ENCODE data around the gene SLCO1B3. TPM values are rescaled to one million over a fixed set of nuclear protein-coding genes. Genes with fewer than 3 reads are reported as not detected.

The SLCO1B3 gene
- total and polyA plus RNA-seq, 2 of the 8 experiments (the other 6 are each of a cell fraction or from before 2014, with no cell fraction given), result not detected

DNA sequence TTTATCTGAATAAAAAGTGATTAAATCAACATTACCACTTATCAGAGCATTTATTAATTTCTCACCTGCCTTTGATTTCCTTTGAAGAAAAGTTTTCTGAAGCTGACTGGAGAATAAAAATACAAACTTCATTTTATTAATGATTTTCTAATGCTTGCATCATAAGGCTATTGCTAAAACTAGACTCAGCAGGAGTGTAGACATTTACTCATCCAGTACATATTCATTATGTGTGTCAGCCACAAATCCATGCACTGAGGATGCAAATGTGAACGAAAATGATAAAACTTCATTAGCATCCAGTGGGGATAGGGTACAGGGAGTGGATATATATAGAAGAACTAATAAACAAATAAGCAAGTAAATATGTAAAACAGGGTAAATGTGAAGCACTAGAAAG lies 74.6 kb downstream of the SLCO1B3 start:
- H3K23me2 ChIP-seq (ENCODE audit: low read depth, low read length), result no peaks in the 10 kb centered on the region

More for the DNA sequence above, 74.6 kb downstream of the SLCO1B3 start:
- no peak overlapping the region for H3K4me3 ChIP-seq (ENCODE audit: extremely low read depth in 1 of 4, insufficient read depth in 2 of 4, low read depth in 3 of 4, low read length in 4 of 4)
- H3K79me2 ChIP-seq (ENCODE audit: control insufficient read depth in 1 of 2, insufficient read depth in 2 of 2, low read length in 2 of 2), result no peaks in the 10 kb centered on the region
- H3K27me3 ChIP-seq (replicated peaks in 1 of 4; ENCODE audit: control insufficient read depth in 3 of 4, extremely low read depth in 1 of 4, insufficient read depth in 3 of 4, low read length in 3 of 4), result no peaks in the 10 kb centered on the region
- H3K4me2 ChIP-seq (ENCODE audit: insufficient read depth in 1 of 2, low read depth in 2 of 2, low read length in 2 of 2), result no peak overlapping the region
- no peak for DNase-seq (ENCODE audit: low read depth in 1 of 2, low spot score in 2 of 2)
- no peak overlapping the region for H2BK12ac ChIP-seq (ENCODE audit: low read depth, low read length)
- POLR2A ChIA-PET (ENCODE audit: partially characterized antibody), result no interaction called here
- no peak overlapping the region for H3K14ac ChIP-seq (ENCODE audit: insufficient read length)
- H2BK20ac ChIP-seq (ENCODE audit: low read length), result no peak overlapping the region
- H4K20me1 ChIP-seq (replicated peaks in 1 of 2; ENCODE audit: control insufficient read depth in 1 of 2, insufficient read depth in 2 of 2, low read length in 2 of 2), result no peaks in the 10 kb centered on the region
- H3K4me1 ChIP-seq (replicated peaks in 1 of 4; ENCODE audit: control insufficient read depth in 3 of 4, insufficient read depth in 4 of 4, low read length in 3 of 4), result no peaks in the 10 kb centered on the region
- H2AFZ ChIP-seq (ENCODE audit: low read length), result no peak overlapping the region
- no peak overlapping the region for H2BK5ac ChIP-seq (ENCODE audit: low read depth, low read length)
- TF ChIP-seq CHD1 (IDR thresholded peaks at IDR 0.05; ENCODE audit: low read depth, low read length) (no peak), CHD2 (IDR thresholded peaks at IDR 0.05; ENCODE audit: low read length) (no peak), SP2 (IDR thresholded peaks at IDR 0.05; ENCODE audit: low read length) (no peak), TCF12 (IDR thresholded peaks at IDR 0.05; ENCODE audit: low read depth, low read length) (no peak), CTBP2 (IDR thresholded peaks at IDR 0.05; ENCODE audit: borderline replicate concordance, insufficient read depth, insufficient read length, low read length) (no peak), KDM1A (IDR thresholded peaks at IDR 0.05; ENCODE audit: borderline replicate concordance, low read length) (no peak), TAF1 (IDR thresholded peaks at IDR 0.05; ENCODE audit: low read depth, low read length) (no peak), HDAC6 (IDR thresholded peaks at IDR 0.05; ENCODE audit: low read depth, low read length) (no peak), RFX5 (IDR thresholded peaks at IDR 0.05; ENCODE audit: borderline replicate concordance, low read depth, low read length) (no peak), E2F6 (IDR thresholded peaks at IDR 0.05) (no peak), BCL11A (IDR thresholded peaks at IDR 0.05; ENCODE audit: low read depth in 2 of 2, low read length in 2 of 2) (no peak), ZNF274 (IDR thresholded peaks at IDR 0.05; ENCODE audit: borderline replicate concordance, extremely low read depth, low read length) (no peak)
- no peaks in the 10 kb centered on the region for H3K9me3 ChIP-seq (ENCODE audit: insufficient read depth in 2 of 2, low read depth in 1 of 2, low read length in 1 of 2)
- no peak overlapping the region for H4K91ac ChIP-seq (replicated peaks; ENCODE audit: insufficient read length, low read length)
- H3K79me1 ChIP-seq (ENCODE audit: low read depth, low read length), result no peaks in the 10 kb centered on the region
- no peak overlapping the region for H3K18ac ChIP-seq (ENCODE audit: extremely low read depth, low read length)
- no peak overlapping the region for H3K56ac ChIP-seq (replicated peaks; ENCODE audit: insufficient read length, low read depth, low read length)
- no peak overlapping the region for H2AK5ac ChIP-seq (ENCODE audit: low read depth, low read length)
- no peak overlapping the region for H4K5ac ChIP-seq (ENCODE audit: insufficient read length, low read depth, low read length)
- 92% methylated on average over 1 of the region's 1 CpG; no CpG with 5 or more reads in 1 of the 2 experiments for WGBS, 2 experiments (ENCODE audit: extremely low coverage in 1 of 2, insufficient coverage in 1 of 2, insufficient read length in 1 of 2, insufficient replicate concordance in 2 of 2, low coverage in 1 of 2, low lambda C conversion rate in 2 of 2, missing lambda C conversion rate in 1 of 2)
- H3K27ac ChIP-seq (ENCODE audit: low read depth, low read length), result no peak overlapping the region
- no peak overlapping the region for H3K4ac ChIP-seq (replicated peaks; ENCODE audit: insufficient read length, low read depth, low read length)
- H2BK15ac ChIP-seq (ENCODE audit: low read length), result no peak overlapping the region
- FAIRE-seq, result no peak
- no peak overlapping the region for H3K23ac ChIP-seq (ENCODE audit: insufficient read length)
- no peaks in the 10 kb centered on the region for H3K36me3 ChIP-seq (ENCODE audit: control insufficient read depth in 2 of 4, insufficient read depth in 4 of 4, low read length in 3 of 4)
- no peak overlapping the region for H3K9ac ChIP-seq (replicated peaks in 1 of 4; ENCODE audit: extremely low read depth in 1 of 4, low read depth in 3 of 4, low read length in 3 of 4)
- H4K8ac ChIP-seq (ENCODE audit: extremely low read depth, insufficient read depth, low read length), result no peak overlapping the region
- H2BK120ac ChIP-seq (replicated peaks; ENCODE audit: low read depth, low read length), result no peak overlapping the region
- CTCF ChIA-PET (ENCODE audit: partially characterized antibody), result no interaction called here

All from H1 (cell line).